Activated naive CD4-positive, alpha-beta T cell (primary cell): ENCODE data around the gene MAP10.

Experiments
- DNase-seq, 4 experiments: peaks; one replicate each; lab custom pipeline; 2025; lab: John Stamatoyannopoulos, UW

Gene MAP10

DNA sequence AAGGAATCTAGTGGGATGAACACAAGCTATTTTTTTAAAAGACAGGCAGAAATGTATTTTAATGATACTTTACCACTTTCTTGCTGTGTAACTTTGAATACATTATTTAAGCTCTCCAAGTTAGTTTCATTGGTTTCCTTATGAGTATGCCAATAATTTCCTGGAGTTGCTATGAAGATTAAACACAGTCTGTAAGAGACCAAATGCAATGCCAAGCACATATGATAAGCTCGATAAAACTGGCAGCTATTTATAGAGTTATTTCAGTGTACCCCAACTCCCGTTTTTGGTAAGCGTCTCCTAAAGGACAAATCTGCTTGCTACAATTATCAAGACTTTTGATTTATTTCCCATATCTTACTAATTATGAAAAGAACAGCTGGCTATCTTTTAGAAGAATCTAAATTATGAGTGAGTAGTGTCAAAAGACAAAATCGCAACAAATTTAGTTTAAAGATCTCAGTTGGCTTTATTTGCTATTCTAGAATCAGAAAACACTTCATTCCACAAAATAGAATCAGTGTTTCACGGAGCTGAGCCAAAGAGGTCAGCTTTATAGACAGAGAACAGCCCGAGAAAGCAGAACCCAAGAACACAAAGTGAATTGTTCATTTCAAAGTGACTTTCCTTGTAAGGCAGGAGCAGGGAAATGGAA, 7.2 kb upstream of the MAP10 start:
- no peak for DNase-seq

DNA sequence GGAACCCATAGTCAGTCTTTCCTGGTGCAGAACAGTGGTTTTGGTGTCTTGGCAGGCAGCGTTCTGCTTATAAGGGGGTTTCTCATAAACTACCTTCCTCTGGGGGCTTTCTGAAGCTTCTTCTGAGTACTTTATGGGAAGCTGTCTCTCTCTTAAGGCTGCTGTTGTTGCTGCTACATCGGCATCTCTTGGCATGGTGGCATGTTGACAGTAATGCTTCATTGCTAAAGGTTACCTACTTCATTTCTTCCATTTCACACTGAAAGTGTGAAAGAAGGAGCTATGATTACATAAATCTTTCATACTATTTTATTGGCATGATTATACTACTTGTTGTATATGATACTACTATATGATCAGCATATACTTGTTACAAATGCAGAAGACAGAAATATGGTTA, 6.3 kb upstream of the MAP10 start:
- no peak for DNase-seq

GRCh38 chr1:232806186-232806510, 932 bp downstream of the MAP10 start:
- DNase-seq: no peak

DNA sequence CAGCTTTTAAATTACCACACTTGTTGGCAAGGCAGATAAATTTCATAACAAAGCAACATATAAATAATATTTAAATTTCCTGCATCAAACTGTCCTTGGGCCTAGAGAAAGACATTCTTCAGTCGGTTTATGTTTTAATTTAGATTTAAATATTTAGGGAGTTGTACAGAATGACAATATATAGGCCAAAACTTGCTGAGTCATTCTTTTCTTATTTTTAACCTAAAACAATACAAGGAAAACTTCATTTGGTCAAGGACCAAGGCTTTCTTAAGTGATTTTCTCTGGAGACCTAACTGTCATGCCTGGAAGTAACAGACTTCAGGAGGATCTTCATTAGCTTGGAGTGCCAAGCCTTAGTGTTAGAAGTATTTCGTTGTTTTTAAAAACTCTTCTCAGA, 5.6 kb downstream of the MAP10 start:
- no peak for DNase-seq

- DNase-seq: no peak
Measured at GRCh38 chr1:232812560-232812959, 7.3 kb downstream of the MAP10 start.

DNA sequence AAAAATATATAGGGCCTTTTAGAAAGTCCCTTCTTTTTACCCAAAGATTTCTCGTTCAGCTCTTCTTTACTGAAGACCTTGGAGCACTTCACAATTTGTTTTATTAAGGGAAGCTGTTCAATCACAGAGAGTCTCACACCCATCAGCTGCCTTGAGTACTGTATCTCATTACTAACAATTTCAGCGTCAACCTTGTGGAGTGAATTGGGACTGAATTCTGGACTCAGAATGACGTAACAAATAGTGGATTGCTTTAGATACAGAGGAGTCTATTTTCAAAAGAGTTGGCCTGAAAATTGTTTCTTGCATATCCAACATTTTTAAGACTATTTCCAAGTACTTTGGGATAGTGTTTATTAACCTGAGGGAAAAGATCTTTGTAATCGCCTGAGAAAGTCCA, 7.9 kb downstream of the MAP10 start:
- DNase-seq: no peak

DNA sequence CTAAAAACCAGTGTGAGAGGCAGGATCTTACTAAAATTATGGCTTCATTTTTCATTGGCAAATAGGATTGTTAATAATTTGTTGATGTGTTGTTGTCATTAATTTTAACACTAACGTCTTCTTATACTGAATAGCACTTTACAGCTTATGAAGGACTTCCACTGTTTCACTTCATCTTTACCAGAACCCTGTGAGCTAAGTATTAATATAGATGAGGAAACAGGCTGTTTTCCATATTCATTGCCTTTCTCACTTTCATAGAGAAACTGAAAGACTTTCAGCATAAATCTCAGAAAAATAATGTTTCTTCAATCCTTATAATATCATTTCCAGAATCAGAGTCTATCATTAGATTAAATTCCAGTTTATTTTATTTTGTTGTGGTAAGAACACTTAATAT, 8.5 kb downstream of the MAP10 start:
- DNase-seq: no peak

DNA sequence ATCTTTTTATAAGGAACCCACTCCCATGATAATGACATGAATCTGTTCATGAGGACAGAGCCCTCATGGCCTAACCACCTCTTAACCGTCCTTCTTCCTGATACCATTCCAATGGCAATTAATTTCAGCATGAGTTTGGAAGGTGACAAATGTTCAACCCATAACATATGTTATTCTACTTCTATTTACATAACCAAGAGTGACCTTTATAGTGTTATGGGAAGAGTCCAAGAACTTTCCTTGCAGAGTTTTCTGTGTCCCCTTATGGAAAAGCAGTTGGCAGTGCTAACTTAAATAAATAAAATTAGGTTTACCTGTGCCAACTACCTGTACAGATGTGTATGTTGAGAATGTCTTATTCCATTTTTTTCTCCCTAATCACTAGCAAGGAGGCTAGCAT, 11.1 kb downstream of the MAP10 start:
- no peak for DNase-seq

DNA sequence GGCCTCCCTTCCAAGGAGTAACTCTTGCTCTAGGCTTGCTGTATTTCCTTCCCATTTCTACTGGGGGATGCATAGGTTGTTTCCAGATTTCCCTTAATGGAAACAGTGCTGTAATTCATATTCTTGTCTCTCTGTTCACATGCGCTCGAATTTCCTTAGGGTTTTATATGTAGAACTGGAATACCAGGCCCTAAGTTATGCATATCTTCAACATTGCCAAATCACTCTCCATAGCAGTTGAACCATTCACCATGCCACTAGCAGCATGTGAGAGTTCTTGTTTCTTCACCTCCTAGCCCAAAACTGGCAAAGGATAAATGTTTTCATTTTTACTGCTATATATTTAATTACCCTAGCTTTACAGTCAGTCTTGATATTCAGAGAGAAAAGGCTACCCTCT, 12.8 kb downstream of the MAP10 start:
- DNase-seq: no peak

DNA sequence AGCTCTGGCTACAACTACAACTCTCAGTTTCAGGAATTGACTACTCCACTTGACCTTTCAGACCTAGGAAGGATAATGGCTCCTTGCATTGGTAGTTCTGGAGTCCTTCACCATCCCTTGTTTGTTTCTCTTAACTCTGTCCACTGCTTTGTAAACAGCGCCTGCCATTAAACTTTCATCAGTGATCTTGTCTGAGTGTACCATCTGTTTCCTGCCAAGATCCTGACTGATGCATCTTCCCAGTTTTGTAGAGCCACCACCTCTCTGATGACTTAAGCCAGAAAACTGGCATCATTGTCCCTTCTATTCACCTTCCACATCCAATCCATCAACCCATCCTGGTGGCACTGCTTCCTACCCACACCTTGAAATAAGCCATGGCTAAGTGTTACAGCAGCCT, 15.2 kb downstream of the MAP10 start:
- no peak for DNase-seq

DNA sequence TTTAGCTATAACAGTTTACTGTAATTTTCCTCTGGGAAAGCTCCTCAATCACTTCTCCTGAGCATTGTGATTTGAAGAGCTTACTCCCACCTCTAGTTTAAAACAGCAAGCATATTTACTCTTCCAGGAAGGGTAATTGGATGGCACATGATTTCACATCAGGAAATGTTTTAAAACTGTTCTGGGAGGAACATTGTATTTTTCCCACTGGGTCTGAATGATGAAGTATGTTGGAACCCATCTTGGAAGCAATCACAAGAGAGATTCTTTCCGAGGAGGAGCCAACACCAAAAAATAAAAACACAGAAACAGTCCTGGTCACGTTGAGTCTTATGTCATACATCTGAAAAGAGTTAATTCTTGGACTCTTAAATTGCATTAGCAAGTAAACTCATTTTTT, 17.3 kb downstream of the MAP10 start:
- no peak for DNase-seq

DNA sequence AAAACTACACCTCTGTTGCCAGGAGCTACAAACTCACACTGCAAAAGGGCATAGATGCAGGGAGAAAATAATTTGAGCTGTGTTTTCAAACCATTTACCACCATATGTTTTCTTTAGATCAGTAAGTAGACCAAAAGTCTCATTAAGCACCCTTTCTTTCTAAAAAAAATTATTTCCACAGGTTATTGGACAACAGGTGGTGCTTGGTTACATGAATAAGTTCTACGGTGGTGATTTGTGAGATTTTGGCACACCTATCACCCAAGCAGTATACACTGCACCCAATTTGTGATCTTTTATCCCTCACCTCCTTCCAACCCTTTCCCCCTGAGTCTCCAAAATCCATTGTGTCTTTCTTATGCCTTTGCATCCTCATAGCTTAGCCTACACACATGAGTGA, 21.1 kb downstream of the MAP10 start:
- no peak for DNase-seq

GRCh38 chr1:232830661-232831060, 25.4 kb downstream of the MAP10 start:
- no peak for DNase-seq

GRCh38 chr1:232831895-232832294, 26.7 kb downstream of the MAP10 start:
- DNase-seq: no peak

- DNase-seq: no peak
Measured at GRCh38 chr1:232834066-232834465, 28.9 kb downstream of the MAP10 start.

DNA sequence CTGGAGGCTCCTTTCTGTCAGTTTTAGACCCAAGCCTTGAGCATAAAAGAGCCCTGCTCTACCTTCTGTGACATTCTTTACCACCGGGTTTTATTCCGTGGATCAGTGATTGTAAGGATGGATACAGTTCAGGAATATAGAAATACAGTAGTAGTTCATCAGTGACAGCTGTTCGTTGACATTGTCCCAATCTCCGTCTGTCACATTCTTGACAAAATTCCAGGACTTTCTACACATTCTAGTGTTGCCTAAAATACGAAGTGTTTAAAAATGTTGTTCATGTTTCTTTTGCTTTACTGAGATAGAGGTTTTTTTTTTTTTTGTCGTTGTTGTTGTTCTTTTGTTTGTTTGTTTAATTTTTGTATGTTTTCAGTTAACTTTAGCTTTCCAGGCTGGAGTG, 29.9 kb downstream of the MAP10 start:
- no peak for DNase-seq

DNA sequence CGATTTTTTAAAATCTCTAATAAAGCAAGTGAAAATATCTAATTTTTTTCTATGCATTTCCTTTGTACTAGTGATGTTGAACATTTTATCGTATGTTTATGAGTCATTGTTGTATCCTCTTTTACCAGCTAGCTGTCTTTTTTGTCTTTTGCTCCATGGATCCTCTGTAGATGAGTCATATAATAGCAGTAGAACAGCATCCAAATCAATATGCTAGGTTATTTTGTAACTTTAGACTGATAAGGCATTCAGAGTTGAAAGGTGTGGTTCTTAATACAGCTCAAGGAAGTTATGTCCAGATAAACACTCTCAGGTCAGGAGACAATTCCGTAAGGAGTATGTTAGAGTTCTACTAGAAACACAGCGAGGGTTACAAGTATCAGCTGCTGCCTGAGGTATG, 31.9 kb downstream of the MAP10 start:
- DNase-seq: no peak

GRCh38 chr1:232841823-232842565, 36.8 kb downstream of the MAP10 start:
- no peak for DNase-seq

DNA sequence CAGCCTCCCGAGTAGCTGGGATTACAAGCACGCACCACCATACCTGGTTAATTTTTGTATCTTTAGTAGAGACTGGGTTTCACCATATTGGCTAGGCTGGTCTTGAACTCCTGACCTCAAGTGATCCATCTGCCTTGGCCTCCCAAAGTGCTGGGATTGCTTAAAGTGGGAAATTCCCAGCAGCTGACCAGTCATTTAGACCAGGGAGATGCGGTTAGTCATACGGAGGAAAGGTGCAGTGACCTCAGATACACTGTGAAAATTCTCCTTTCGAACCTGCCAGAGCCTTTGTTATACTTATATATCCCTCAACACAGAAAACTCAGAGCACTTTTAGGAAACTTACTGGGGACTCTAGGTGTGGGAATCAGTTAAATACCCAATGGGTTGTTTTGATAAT, 39.6 kb downstream of the MAP10 start:
- no peak for DNase-seq

GRCh38 chr1:232845406-232845955, 40.3 kb downstream of the MAP10 start:
- no peak for DNase-seq

DNA sequence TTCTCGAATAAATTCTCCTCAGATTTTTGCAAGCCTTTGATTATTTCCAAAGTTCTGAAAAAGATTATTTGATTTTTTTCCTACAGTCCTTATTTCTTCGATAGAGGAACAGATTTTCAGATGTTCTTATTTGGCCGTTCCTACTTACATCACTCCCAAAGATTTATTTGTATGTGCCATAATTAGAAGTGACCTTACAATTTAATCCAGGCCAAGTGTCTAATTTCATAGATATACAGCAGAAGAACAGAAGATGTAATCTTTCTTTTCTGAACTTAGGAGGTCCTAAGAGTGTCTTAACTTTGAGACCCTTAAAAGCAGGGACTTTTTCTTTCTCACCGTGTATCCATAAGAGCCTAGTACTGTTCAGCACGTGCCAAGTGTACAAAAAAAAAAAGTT, 46.3 kb downstream of the MAP10 start:
- DNase-seq: no peak

- no peak for DNase-seq
Measured at GRCh38 chr1:232853994-232854797, 49.0 kb downstream of the MAP10 start.

DNA sequence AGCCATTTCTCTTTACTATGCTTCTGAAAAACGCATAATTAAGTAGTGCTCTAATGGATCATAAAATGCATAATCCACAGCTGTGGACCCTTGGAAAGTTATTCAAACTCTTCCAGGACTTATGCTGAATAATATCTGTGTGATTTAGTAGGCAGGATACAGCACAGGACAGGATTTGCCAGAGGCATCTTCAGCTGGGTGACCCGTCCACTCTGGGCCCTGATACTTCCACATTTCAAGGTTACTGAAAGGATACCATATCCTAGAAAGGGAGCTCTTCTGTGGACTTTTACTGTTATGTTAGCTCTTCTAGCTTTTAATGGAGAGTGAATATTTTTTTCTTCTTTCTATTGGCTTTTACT, 49.6 kb downstream of the MAP10 start:
- no peak for DNase-seq
